HepG2 (cell line): Measurements from ENCODE around the gene MYOM1. TPM values are rescaled to one million over a fixed set of nuclear protein-coding genes. Genes with fewer than 3 reads are reported as not detected.

Experiments
- AHR ChIP-seq: IDR thresholded peaks from 2 replicates; pipeline ENCODE4 v1.6.1; 2018; ENCODE audit warnings: missing genetic modification reagents, missing compliant biosample characterization
- ARHGAP35 ChIP-seq: sonication (generic); formaldehyde crosslinking; IDR thresholded peaks from 2 replicates; pipeline ENCODE4 v1.9.0; 2022; ENCODE audit warnings: mild to moderate bottlenecking, inconsistent platforms, moderate library complexity, missing genetic modification reagents, borderline replicate concordance
- DMAP1 ChIP-seq: IDR thresholded peaks from 2 replicates; pipeline ENCODE4 v1.6.1; 2016
- FUBP1 ChIP-seq: sonication (generic); formaldehyde crosslinking; IDR thresholded peaks from 2 replicates; pipeline ENCODE4 v1.5.1; 2020; ENCODE audit warnings: missing genetic modification reagents, mild to moderate bottlenecking, borderline replicate concordance
- HMG20B ChIP-seq: conservative IDR thresholded peaks from 2 replicates; pipeline ENCODE4 v1.6.1; 2016; ENCODE audit warnings: missing genetic modification reagents, missing compliant biosample characterization
- KDM5A ChIP-seq: fragments of 200-600 bp; sonication (generic); IDR thresholded peaks from 2 replicates; pipeline ENCODE4 v1.7.0; 2018; ENCODE audit warnings: antibody characterized with exemption, mild to moderate bottlenecking, low read length, borderline replicate concordance
- MED1 ChIP-seq: sonication (generic); formaldehyde crosslinking; IDR thresholded peaks from 2 replicates; pipeline ENCODE4 v1.4.0; 2020; ENCODE audit warnings: missing genetic modification reagents
- PPARG ChIP-seq: conservative IDR thresholded peaks from 2 replicates; pipeline ENCODE4 v1.6.1; 2016; ENCODE audit warnings: missing biosample characterization, missing genetic modification reagents
- RELA ChIP-seq: sonication (generic); formaldehyde crosslinking; IDR thresholded peaks from 2 replicates; pipeline ENCODE4 v1.4.0; 2020; ENCODE audit warnings: missing genetic modification reagents
- SP2 ChIP-seq: sonication (generic); formaldehyde crosslinking; IDR thresholded peaks from 2 replicates; pipeline ENCODE4 v1.5.1; 2020; ENCODE audit warnings: mild to moderate bottlenecking, missing genetic modification reagents
- TP53 ChIP-seq: sonication (generic); formaldehyde crosslinking; conservative IDR thresholded peaks from 2 replicates; pipeline ENCODE4 v1.4.0; 2020; ENCODE audit warnings: missing genetic modification reagents
- ZNF292 ChIP-seq: sonication (generic); formaldehyde crosslinking; IDR thresholded peaks from 2 replicates; pipeline ENCODE4 v1.8.1; 2022; ENCODE audit warnings: mild to moderate bottlenecking, low read depth, missing genetic modification reagents, borderline replicate concordance
- ZNF33A ChIP-seq: sonication (generic); formaldehyde crosslinking; IDR thresholded peaks from 2 replicates; pipeline ENCODE4 v1.5.1; 2020; ENCODE audit warnings: missing genetic modification reagents, mild to moderate bottlenecking, moderate library complexity, borderline replicate concordance
- ZNF414 ChIP-seq: sonication (generic); formaldehyde crosslinking; IDR thresholded peaks from 2 replicates; pipeline ENCODE4 v1.5.0; 2020; ENCODE audit warnings: missing genetic modification reagents
- ZNF543 ChIP-seq: sonication (generic); formaldehyde crosslinking; IDR thresholded peaks from 2 replicates; pipeline ENCODE4 v1.4.0; 2020; ENCODE audit warnings: mild to moderate bottlenecking, missing genetic modification reagents
- ZNF577 ChIP-seq: sonication (generic); formaldehyde crosslinking; IDR thresholded peaks from 2 replicates; pipeline ENCODE4 v1.4.0; 2020; ENCODE audit warnings: mild to moderate bottlenecking, low read depth, missing genetic modification reagents, borderline replicate concordance
- ZNF691 ChIP-seq: sonication (generic); formaldehyde crosslinking; IDR thresholded peaks from 2 replicates; pipeline ENCODE4 v1.4.0; 2020; ENCODE audit warnings: missing genetic modification reagents, low read depth, mild to moderate bottlenecking, borderline replicate concordance
- ZNF713 ChIP-seq: sonication (generic); formaldehyde crosslinking; IDR thresholded peaks from 2 replicates; pipeline ENCODE4 v1.4.0; 2020; ENCODE audit warnings: mild to moderate bottlenecking, missing genetic modification reagents
- polyA plus RNA-seq, 8 experiments: library from polyadenylated mRNA; depleted of rRNA in 3 of 8; stranded (reverse) in 7 of 8; unstranded in 1 of 8; fragments of >200 nt; fragmentation: Illumina TruSeq in 4 of 8; extraction: Trizol in 4 of 8; gene quantifications; 2 replicates each; pipeline versions ENCODE4 v1.2.1 to v1.2.3, GENCODE V29; 2011 to 2016; ENCODE audit warnings: low read depth in 4 of 8, missing spikeins in 1 of 8, mixed read lengths in 1 of 8; ENCODE audit not compliant: insufficient read depth in 1 of 8
- total RNA-seq, 5 experiments: library from RNA; depleted of rRNA; stranded (reverse); fragments of >200 nt; fragmentation: Illumina TruSeq; extraction: Trizol; gene quantifications; 2 replicates each; pipeline ENCODE4 v1.2.3, GENCODE V29; 2016; ENCODE audit warnings: low read depth in 1 of 5
- TF ChIP-seq, protein P1 (sequence below): sonication (generic); formaldehyde crosslinking; IDR thresholded peaks from 2 replicates; pipeline ENCODE4 v1.5.0; 2020; ENCODE audit warnings: missing genetic modification reagents
- TF ChIP-seq, protein P2 (sequence below): sonication (generic); formaldehyde crosslinking; IDR thresholded peaks from 2 replicates; pipeline ENCODE4 v1.4.0; 2020; ENCODE audit warnings: missing genetic modification reagents
- TF ChIP-seq, protein P3 (sequence below): sonication (generic); formaldehyde crosslinking; IDR thresholded peaks from 2 replicates; pipeline ENCODE4 v1.8.1; 2023; ENCODE audit warnings: mild to moderate bottlenecking, missing genetic modification reagents

The MYOM1 gene
- total and polyA plus RNA-seq, 2 of the 13 experiments (the other 11 are each of a cell fraction or from before 2014, with no cell fraction given): 0.46 to 0.98 TPM

DNA sequence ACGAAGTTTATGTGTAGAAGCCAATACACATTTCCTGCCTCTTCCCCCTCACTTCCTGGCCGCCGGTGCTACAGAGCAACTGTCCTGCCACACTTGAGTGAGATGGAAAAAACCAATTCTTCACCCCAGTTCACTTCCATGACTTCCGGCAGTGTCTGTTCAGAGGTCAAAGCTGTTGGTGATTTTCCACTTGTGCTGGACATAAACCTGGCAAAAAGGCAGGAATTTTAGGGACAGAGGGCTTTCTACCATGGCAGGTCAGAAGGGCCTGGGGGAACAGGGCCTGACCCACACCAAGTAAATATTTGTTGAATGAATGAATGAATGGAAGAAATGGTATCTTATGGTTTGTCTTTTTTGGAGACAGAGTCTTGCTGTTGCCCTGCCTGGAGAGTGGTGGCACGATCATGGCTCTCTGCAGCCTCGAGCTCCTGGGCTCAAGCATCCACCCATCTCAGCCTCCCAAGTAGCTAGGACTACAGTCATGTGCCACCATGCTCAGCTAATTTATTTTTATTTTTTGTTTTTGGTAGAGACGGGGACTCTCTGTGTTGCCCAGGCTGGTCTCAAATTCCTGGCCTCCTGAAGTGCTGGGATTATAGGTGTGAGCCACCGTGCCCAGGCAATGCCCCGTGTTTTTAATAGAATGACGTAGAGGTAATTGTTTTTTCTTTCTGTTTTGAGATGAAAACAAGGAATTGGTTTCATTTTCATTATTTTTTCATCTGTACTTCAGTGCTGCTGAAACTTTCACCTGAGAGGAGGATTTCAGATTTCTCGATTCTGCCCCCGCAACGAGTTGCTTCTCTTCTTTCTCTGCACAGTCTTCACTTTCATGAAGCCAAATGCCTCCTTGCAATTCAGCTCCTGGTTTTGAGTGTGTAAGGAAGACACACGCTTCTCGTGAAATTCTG, 158.8 kb downstream of the MYOM1 start (continued):
- TF ChIP-seq, protein P1, sequence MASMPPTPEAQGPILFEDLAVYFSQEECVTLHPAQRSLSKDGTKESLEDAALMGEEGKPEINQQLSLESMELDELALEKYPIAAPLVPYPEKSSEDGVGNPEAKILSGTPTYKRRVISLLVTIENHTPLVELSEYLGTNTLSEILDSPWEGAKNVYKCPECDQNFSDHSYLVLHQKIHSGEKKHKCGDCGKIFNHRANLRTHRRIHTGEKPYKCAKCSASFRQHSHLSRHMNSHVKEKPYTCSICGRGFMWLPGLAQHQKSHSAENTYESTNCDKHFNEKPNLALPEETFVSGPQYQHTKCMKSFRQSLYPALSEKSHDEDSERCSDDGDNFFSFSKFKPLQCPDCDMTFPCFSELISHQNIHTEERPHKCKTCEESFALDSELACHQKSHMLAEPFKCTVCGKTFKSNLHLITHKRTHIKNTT (CRISPR knock-in tag): no peak
- TF ChIP-seq RELA (no peak), ZNF543 (CRISPR knock-in tag) (0 out of 2 replicates have a peak, but pooled peaks have one; percentile 43), ZNF33A (CRISPR knock-in tag) (no peak), MED1 (CRISPR knock-in tag) (peak; percentile 99), ZNF691 (CRISPR knock-in tag) (peak; percentile 35; the same call in 1 of the 2 replicates), ZNF414 (CRISPR knock-in tag) (no peak), AHR (peak; percentile 48; the same call in 1 of the 2 replicates), DMAP1 (CRISPR knock-in tag) (peak; percentile 63; the same call in 1 of the 2 replicates), ZNF292 (CRISPR knock-in tag) (peak; percentile 82; the same call in 1 of the 2 replicates), FUBP1 (CRISPR knock-in tag) (no peak), PPARG (CRISPR knock-in tag) (peak; percentile 91), KDM5A (no peak), SP2 (no peak), ARHGAP35 (CRISPR knock-in tag) (no peak), TP53 (CRISPR knock-in tag) (no peak), ZNF577 (CRISPR knock-in tag) (no peak), ZNF713 (CRISPR knock-in tag) (no peak), HMG20B (CRISPR knock-in tag) (no peak)
- TF ChIP-seq, protein P2, sequence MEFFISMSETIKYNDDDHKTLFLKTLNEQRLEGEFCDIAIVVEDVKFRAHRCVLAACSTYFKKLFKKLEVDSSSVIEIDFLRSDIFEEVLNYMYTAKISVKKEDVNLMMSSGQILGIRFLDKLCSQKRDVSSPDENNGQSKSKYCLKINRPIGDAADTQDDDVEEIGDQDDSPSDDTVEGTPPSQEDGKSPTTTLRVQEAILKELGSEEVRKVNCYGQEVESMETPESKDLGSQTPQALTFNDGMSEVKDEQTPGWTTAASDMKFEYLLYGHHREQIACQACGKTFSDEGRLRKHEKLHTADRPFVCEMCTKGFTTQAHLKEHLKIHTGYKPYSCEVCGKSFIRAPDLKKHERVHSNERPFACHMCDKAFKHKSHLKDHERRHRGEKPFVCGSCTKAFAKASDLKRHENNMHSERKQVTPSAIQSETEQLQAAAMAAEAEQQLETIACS (CRISPR knock-in tag): no peak
- TF ChIP-seq, protein P3, sequence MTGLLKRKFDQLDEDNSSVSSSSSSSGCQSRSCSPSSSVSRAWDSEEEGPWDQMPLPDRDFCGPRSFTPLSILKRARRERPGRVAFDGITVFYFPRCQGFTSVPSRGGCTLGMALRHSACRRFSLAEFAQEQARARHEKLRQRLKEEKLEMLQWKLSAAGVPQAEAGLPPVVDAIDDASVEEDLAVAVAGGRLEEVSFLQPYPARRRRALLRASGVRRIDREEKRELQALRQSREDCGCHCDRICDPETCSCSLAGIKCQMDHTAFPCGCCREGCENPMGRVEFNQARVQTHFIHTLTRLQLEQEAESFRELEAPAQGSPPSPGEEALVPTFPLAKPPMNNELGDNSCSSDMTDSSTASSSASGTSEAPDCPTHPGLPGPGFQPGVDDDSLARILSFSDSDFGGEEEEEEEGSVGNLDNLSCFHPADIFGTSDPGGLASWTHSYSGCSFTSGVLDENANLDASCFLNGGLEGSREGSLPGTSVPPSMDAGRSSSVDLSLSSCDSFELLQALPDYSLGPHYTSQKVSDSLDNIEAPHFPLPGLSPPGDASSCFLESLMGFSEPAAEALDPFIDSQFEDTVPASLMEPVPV (CRISPR knock-in tag): peak; percentile 37; the same call in 1 of the 2 replicates
